SU-DHL-6 (cell line): ENCODE data around the gene SPG21.

ENCODE experiments used
- H2AFZ ChIP-seq: fragments of 200-600 bp; sonication (generic); 2 replicates; pipeline ENCODE4 v1.6.1; 2014; ENCODE audit warnings: low read depth, mild to moderate bottlenecking, moderate library complexity, mixed read lengths, antibody characterized with exemption, low read length; ENCODE audit not compliant: severe bottlenecking
- H3F3A ChIP-seq: fragments of 200-600 bp; shearing (Covaris generic); 2 replicates; pipeline ENCODE4 v1.6.0; 2016; ENCODE audit warnings: antibody characterized with exemption, mild to moderate bottlenecking; ENCODE audit not compliant: insufficient read depth
- H3K27ac ChIP-seq: fragments of 200-600 bp; sonication (generic); 2 replicates; pipeline ENCODE4 v1.5.1; 2016; ENCODE audit warnings: low read depth, mild to moderate bottlenecking, low read length, moderate library complexity, mixed read lengths
- H3K27me3 ChIP-seq: fragments of 200-600 bp; sonication (generic), shearing (Covaris generic); 2 replicates; pipeline ENCODE4 v1.6.0; 2014; ENCODE audit warnings: mild to moderate bottlenecking, low read length
- H3K36me3 ChIP-seq: fragments of 200-600 bp; sonication (generic); 2 replicates; pipeline ENCODE4 v1.6.1; 2014; ENCODE audit warnings: mild to moderate bottlenecking, low read length, mixed read lengths
- H3K4me2 ChIP-seq: fragments of 300-600, 200-600 bp; shearing (Covaris generic), sonication (generic); 2 replicates; pipeline ENCODE4 v1.6.0; 2014; ENCODE audit warnings: low read length, low read depth, mild to moderate bottlenecking; ENCODE audit not compliant: poor library complexity, severe bottlenecking
- H3K4me3 ChIP-seq: fragments of 200-600 bp; sonication (generic); 2 replicates; pipeline ENCODE4 v1.5.1; 2014; ENCODE audit warnings: antibody characterized with exemption, low read length, mild to moderate bottlenecking, mixed read lengths; ENCODE audit not compliant: insufficient read depth, poor library complexity, severe bottlenecking
- H3K79me2 ChIP-seq: fragments of 200-600 bp; sonication (generic); 2 replicates; pipeline ENCODE4 v1.6.1; 2014; ENCODE audit warnings: mild to moderate bottlenecking, low read length, moderate library complexity; ENCODE audit not compliant: insufficient read depth
- H3K9ac ChIP-seq: fragments of 200-600 bp; sonication (generic); 2 replicates; pipeline ENCODE4 v1.7.0; 2014; ENCODE audit warnings: mild to moderate bottlenecking, low read length
- H3K9me2 ChIP-seq: fragments of 200-600 bp; sonication (generic); replicated peaks from 2 replicates; pipeline ENCODE4 v1.6.1; 2014; ENCODE audit warnings: low read length; ENCODE audit not compliant: insufficient read depth
- H3K9me3 ChIP-seq: fragments of 200-600 bp; sonication (generic); 2 replicates; pipeline ENCODE4 v1.6.1; 2014; ENCODE audit warnings: low read length, mixed read lengths; ENCODE audit not compliant: insufficient read depth
- H4K20me1 ChIP-seq: fragments of 200-600 bp; sonication (generic); 2 replicates; pipeline ENCODE4 v1.6.1; 2014; ENCODE audit warnings: low read depth, mild to moderate bottlenecking, antibody characterized with exemption, low read length, moderate library complexity, mixed read lengths
- CTCF ChIP-seq: fragments of 200-600 bp; sonication (generic); IDR thresholded peaks from one replicate; pipeline ENCODE4 v1.5.1; 2017; ENCODE audit warnings: antibody characterized with exemption, mild to moderate bottlenecking, low read length, moderate library complexity; ENCODE audit not compliant: insufficient read depth, poor library complexity, severe bottlenecking
- EZH2phosphoT487 ChIP-seq: fragments of 200-600 bp; sonication (generic), shearing (Covaris generic); conservative IDR thresholded peaks from 2 replicates; pipeline ENCODE4 v1.6.1; 2018; ENCODE audit warnings: mild to moderate bottlenecking, antibody characterized with exemption, low read length, moderate library complexity, mixed read lengths

The SPG21 gene

DNA sequence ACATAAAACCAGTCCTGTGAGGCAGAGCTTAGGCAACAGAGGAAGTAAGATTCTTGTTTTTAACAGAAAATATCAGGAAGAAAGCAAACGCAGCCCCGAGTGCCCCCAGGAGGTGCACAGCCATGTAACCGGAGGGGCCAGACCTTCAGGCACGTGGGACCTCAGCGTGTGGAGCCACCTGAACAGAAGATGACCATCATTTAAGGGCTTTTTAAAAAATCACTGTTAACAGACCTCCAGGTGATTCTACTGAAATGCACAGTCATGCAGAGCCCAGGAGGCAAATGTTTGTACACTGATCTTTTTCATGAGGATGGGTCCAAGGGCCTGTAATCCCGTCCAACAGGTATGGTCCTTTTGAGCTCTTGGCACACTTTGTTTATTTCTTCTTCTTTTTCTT, 38.8 kb downstream of the SPG21 start:
- no peak for TF ChIP-seq EZH2phosphoT487
- no peak for TF ChIP-seq CTCF
- Histone ChIP-seq H3K79me2 (no peaks in the 10 kb centered on the region), H3K4me2 (no peak overlapping the region), H3K9me3 (no peaks in the 10 kb centered on the region), H3K36me3 (peaks cover 4% of the 10 kb centered on the region; the same call in 1 of the 2 replicates), H3K27me3 (no peaks in the 10 kb centered on the region), H4K20me1 (no peaks in the 10 kb centered on the region), H3K9me2 (no peaks in the 10 kb centered on the region), H2AFZ (no peak overlapping the region), H3K27ac (peak overlapping the region; percentile 62), H3K4me3 (no peak overlapping the region), H3F3A (peaks cover 34% of the 10 kb centered on the region), H3K9ac (no peak overlapping the region)

- Histone ChIP-seq H3K9me3 (no peaks in the 10 kb centered on the region), H3F3A (peaks cover 31% of the 10 kb centered on the region), H3K4me3 (no peak overlapping the region), H3K27me3 (no peaks in the 10 kb centered on the region), H3K27ac (no peak overlapping the region), H2AFZ (no peak overlapping the region), H3K79me2 (no peaks in the 10 kb centered on the region), H3K4me2 (no peak overlapping the region), H4K20me1 (no peaks in the 10 kb centered on the region), H3K36me3 (no peaks in the 10 kb centered on the region), H3K9ac (no peak overlapping the region), H3K9me2 (no peaks in the 10 kb centered on the region)
- no peak for TF ChIP-seq EZH2phosphoT487
- no peak for TF ChIP-seq CTCF
These were observed 40.1 kb downstream of the SPG21 start for GRCh38 chr15:64949383-64950186.

- no peak overlapping the region for H3K4me3 ChIP-seq
- H3K36me3 ChIP-seq, result no peaks in the 10 kb centered on the region
- H3K9me3 ChIP-seq, result no peaks in the 10 kb centered on the region
- H3K27ac ChIP-seq, result no peak overlapping the region
- no peaks in the 10 kb centered on the region for H4K20me1 ChIP-seq
- peaks cover 29% of the 10 kb centered on the region for H3F3A ChIP-seq
- no peak for TF ChIP-seq EZH2phosphoT487
- no peak for TF ChIP-seq CTCF
- no peak overlapping the region for H2AFZ ChIP-seq
- no peak overlapping the region for H3K4me2 ChIP-seq
- no peaks in the 10 kb centered on the region for H3K9me2 ChIP-seq
- H3K27me3 ChIP-seq, result no peaks in the 10 kb centered on the region
- H3K79me2 ChIP-seq, result no peaks in the 10 kb centered on the region
- no peak overlapping the region for H3K9ac ChIP-seq
These were observed 40.8 kb downstream of the SPG21 start for GRCh38 chr15:64948916-64949315.
